Measurements from ENCODE around the gene CDK19. TPM values are rescaled to one million over a fixed set of nuclear protein-coding genes. Genes with fewer than 3 reads are reported as not detected.
A peak's percentile ranks its signal among the peaks of the same experiment; 100 is the strongest.
"Not testable (repeated sequence)": the region's sequence is repeated elsewhere in the genome, so short reads cannot be mapped to it uniquely, and the experiment has no call there.

CDK19 gene
- total RNA-seq, 6 donors from 2014 or later = 5.2 to 20.4 (median 12.4) TPM

- Histone ChIP-seq H3K9me3 (no peaks in the 10 kb centered on the region), H3K36me3 (no peaks in the 10 kb centered on the region), H3K27ac (no peak overlapping the region), H3K4me1 (peaks cover 0 to 6% (median 0%) of the 10 kb centered on the region in 4 donors), H3K4me3 (no peak overlapping the region), H3K27me3 (no peaks in the 10 kb centered on the region)
- DNase-seq (no peak), ATAC-seq (ENCODE audit: low FRiP score in 2 of 2) (no peak)
- TF ChIP-seq, protein P1, sequence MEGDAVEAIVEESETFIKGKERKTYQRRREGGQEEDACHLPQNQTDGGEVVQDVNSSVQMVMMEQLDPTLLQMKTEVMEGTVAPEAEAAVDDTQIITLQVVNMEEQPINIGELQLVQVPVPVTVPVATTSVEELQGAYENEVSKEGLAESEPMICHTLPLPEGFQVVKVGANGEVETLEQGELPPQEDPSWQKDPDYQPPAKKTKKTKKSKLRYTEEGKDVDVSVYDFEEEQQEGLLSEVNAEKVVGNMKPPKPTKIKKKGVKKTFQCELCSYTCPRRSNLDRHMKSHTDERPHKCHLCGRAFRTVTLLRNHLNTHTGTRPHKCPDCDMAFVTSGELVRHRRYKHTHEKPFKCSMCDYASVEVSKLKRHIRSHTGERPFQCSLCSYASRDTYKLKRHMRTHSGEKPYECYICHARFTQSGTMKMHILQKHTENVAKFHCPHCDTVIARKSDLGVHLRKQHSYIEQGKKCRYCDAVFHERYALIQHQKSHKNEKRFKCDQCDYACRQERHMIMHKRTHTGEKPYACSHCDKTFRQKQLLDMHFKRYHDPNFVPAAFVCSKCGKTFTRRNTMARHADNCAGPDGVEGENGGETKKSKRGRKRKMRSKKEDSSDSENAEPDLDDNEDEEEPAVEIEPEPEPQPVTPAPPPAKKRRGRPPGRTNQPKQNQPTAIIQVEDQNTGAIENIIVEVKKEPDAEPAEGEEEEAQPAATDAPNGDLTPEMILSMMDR (IDR thresholded peaks at IDR 0.05) = no peak
- TF ChIP-seq POLR2A (IDR thresholded peaks at IDR 0.05) (no peak), EP300 (IDR thresholded peaks at IDR 0.05) (no peak), POLR2AphosphoS5 (IDR thresholded peaks at IDR 0.05) (no peak)
- 94 to 95% methylated on average over 8 of the region's 8 CpGs for WGBS, 2 donors
Observed at GRCh38 chr6:110760589-110760988, 54.7 kb downstream of the CDK19 start.

DNA sequence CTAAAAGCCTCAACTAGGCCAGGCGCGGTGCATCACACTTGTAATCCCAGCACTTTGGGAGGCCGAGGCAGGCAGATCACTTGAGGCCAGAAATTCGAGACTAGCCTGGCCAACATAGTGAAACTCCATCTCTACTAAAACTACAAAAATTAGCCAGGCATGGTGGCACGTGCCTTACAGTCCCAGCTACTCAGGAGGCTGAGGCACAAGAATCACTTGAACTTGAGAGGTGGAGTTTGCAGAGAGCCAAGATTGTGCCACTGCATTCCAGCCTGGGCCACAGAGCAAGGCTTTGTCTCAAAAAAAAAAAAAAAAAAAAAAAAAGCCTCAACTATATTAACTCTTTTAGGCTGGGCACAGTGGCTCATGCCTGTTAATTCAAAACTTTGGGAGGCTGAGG is 55.2 kb downstream of the CDK19 start:
- peak in 1 of 2 donors; percentile 55 for DNase-seq
- ATAC-seq (ENCODE audit: low FRiP score in 2 of 2) = not testable (repeated sequence)
- 84 to 96% methylated on average over 5 of the region's 5 CpGs for WGBS, 2 donors

GRCh38 chr6:110757926-110758325 is 57.3 kb downstream of the CDK19 start:
- TF ChIP-seq EP300 (IDR thresholded peaks at IDR 0.05) (no peak), POLR2AphosphoS5 (IDR thresholded peaks at IDR 0.05) (no peak), POLR2A (IDR thresholded peaks at IDR 0.05) (no peak)
- TF ChIP-seq, protein P1 (IDR thresholded peaks at IDR 0.05) = no peak
- ATAC-seq (ENCODE audit: low FRiP score in 2 of 2) (no peak), DNase-seq (no peak)
- Histone ChIP-seq H3K4me1 (peaks cover 0 to 6% (median 2%) of the 10 kb centered on the region in 4 donors), H3K27me3 (no peaks in the 10 kb centered on the region), H3K36me3 (no peaks in the 10 kb centered on the region), H3K9me3 (no peaks in the 10 kb centered on the region), H3K27ac (no peak overlapping the region), H3K4me3 (no peak overlapping the region)
- 88 to 95% methylated on average over 4 of the region's 4 CpGs for WGBS, 2 donors

More for the DNA sequence above, 55.2 kb downstream of the CDK19 start:
- H3K9me3 ChIP-seq, H3K4me3 ChIP-seq, H3K36me3 ChIP-seq, H3K4me1 ChIP-seq, H3K27me3 ChIP-seq, H3K27ac ChIP-seq: not testable (repeated sequence)

DNA sequence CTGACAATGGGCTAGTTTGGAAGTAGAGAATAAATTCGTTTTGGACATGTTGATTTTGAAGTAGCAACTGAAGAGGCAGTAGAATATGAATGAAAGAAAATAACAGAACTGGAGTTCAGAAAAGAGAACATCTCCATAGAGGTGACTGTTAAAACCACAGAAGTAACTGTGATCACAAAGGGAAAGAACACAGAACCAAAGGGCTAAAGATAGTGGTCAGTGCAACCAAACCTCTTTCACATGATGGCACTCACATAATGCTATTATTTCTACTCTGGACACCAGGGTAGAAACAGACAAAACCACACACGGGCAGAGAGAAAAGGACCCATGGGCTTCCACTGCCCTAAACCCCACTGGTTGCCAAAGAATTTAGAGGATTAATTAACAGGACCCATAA is 58.5 kb downstream of the CDK19 start:
- no peak for DNase-seq
- no peak overlapping the region for H3K4me3 ChIP-seq
- ATAC-seq (ENCODE audit: low FRiP score in 2 of 2) = no peak
- no peak overlapping the region for H3K27ac ChIP-seq
- 53 to 67% methylated on average over 2 of the region's 2 CpGs for WGBS, 2 donors
- no peaks in the 10 kb centered on the region for H3K27me3 ChIP-seq
- H3K9me3 ChIP-seq = no peaks in the 10 kb centered on the region
- H3K4me1 ChIP-seq = peaks cover 0 to 6% (median 2%) of the 10 kb centered on the region in 4 donors
- no peak for TF ChIP-seq POLR2A (IDR thresholded peaks at IDR 0.05)
- no peak for TF ChIP-seq EP300 (IDR thresholded peaks at IDR 0.05)
- TF ChIP-seq, protein P1 (IDR thresholded peaks at IDR 0.05) = no peak
- H3K36me3 ChIP-seq = no peaks in the 10 kb centered on the region

DNA sequence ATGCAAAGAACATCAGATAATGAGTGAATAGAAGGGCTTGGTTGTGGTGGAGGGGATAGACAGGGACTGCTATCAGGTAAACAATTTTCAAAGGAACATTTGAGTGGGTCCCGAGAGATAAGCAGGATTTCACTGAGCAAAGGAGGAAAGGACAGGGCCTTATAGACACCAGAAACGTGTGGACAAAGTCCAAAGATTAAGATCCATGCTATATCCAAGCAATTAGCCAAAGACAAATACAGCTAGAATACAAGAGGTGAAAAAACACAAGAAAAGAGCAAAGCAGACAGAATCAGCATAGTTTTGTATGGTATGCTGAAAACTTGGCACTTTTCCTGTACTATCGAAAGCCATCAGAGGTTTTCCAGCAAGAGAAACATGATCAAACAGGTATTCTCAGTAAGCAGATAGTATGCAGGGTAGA is 59.8 kb downstream of the CDK19 start:
- DNase-seq (no peak), ATAC-seq (ENCODE audit: low FRiP score in 2 of 2) (no peak)
- H3K27me3 ChIP-seq = no peaks in the 10 kb centered on the region
- H3K36me3 ChIP-seq = no peaks in the 10 kb centered on the region
- H3K4me3 ChIP-seq = no peak overlapping the region
- H3K27ac ChIP-seq = no peak overlapping the region
- peaks cover 0 to 6% (median 2%) of the 10 kb centered on the region in 4 donors for H3K4me1 ChIP-seq
- no peaks in the 10 kb centered on the region for H3K9me3 ChIP-seq
- 61 to 67% methylated on average over 3 of the region's 3 CpGs for WGBS, 2 donors
- TF ChIP-seq POLR2AphosphoS5 (IDR thresholded peaks at IDR 0.05) (no peak), POLR2A (IDR thresholded peaks at IDR 0.05) (no peak), EP300 (IDR thresholded peaks at IDR 0.05) (no peak)
- TF ChIP-seq, protein P1 (IDR thresholded peaks at IDR 0.05) = no peak

DNA sequence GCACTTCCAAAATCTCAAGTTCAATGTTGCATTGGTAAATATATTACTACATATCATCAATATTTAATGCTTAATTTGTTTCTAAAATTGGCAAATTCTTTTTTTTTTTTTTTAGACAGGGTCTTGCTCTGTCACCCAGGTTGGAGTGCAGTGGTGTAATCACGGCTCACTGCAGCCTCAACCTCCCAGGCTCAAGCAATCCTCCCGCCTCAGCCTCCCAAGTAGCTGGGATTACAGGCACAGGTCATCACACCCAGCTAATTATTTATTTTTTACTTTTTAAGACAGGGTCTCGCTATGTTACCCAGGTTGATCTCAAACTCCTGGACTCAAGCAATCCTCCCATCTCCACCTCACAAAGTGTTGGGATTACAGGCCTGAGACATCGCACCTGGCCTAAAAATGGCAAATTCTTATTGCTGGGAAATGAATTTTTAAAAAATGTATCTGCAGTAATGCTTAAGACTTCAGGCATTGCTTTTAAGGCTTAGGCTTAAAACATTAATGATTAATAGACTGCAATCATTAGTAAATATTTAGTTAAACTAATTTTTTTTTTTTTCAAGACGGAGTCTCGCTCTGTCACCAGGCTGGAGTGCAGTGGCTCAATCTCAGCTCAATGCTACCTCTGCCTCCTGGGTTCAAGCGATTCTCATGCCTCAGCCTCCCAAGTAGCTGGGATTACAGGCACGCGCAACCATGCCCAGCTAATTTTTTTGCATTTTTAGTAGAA is 61.2 kb downstream of the CDK19 start:
- H3K27ac ChIP-seq; H3K9me3 ChIP-seq; DNase-seq; ATAC-seq (ENCODE audit: low FRiP score in 2 of 2); H3K4me1 ChIP-seq; H3K36me3 ChIP-seq; H3K27me3 ChIP-seq; H3K4me3 ChIP-seq: not testable (repeated sequence)
- 88 to 89% methylated on average over 9 of the region's 9 CpGs for WGBS, 2 donors

All from upper lobe of left lung (tissue), 6 donors.